Endothelial cell of umbilical vein (primary cell): ENCODE data around the gene NCOR1. TPM values are rescaled to one million over a fixed set of nuclear protein-coding genes. Genes with fewer than 3 reads are reported as not detected.

Experiments used
- BruUV-seq: library from RNA; stranded (reverse); fragments of 400-500 nt; replicated peaks from 2 replicates; lab custom pipeline; 2021; lab: Mats Ljungman, UMichigan
- CTCF ChIA-PET: fragments of 300-600, 350-600 bp; sonication (Branson Sonifier 250); formaldehyde crosslinking; loops from one replicate; lab custom pipeline; 2021; ENCODE audit warnings: antibody characterized with exemption, inconsistent platforms; lab: Charles Lee
- POLR2A ChIA-PET: fragments of 300-600, 350-600 bp; sonication (Branson Sonifier 250); formaldehyde crosslinking; loops from one replicate; lab custom pipeline; 2021; ENCODE audit warnings: antibody characterized with exemption, inconsistent platforms; lab: Charles Lee
- DNase-seq: peaks from one replicate; pipeline ENCODE4 v3.0.0-alpha.2; 2011; ENCODE audit warnings: low read depth, low spot score
- FAIRE-seq: peaks from 2 replicates; lab custom pipeline; 2011; peaks lifted over from hg19 to GRCh38; lab: Jason Lieb, UNC
- H2AFZ ChIP-seq: 2 replicates; pipeline ENCODE4 v1.6.0; 2012; ENCODE audit warnings: low read depth, low read length, control low read depth, inconsistent platforms
- H3K27ac ChIP-seq: 2 replicates; pipeline ENCODE4 v1.5.1; 2011; ENCODE audit warnings: low read depth, mild to moderate bottlenecking, control low read depth, low read length, moderate library complexity; ENCODE audit not compliant: insufficient read depth
- H3K27me3 ChIP-seq, 2 experiments: 2 replicates each; pipeline versions ENCODE4 v1.6.0 to v1.6.1; 2011; ENCODE audit warnings: low read length in 2 of 2, mixed read lengths in 1 of 2; ENCODE audit not compliant: control insufficient read depth in 2 of 2, insufficient read depth in 2 of 2
- H3K36me3 ChIP-seq, 2 experiments: 2 replicates in 1 of 2; 3 replicates in 1 of 2; pipeline ENCODE4 v1.5.1; 2011; ENCODE audit warnings: low read length in 2 of 2, mild to moderate bottlenecking in 1 of 2, moderate library complexity in 1 of 2; ENCODE audit not compliant: control insufficient read depth in 2 of 2, insufficient read depth in 2 of 2; ENCODE audit errors: extremely low read depth in 1 of 2
- H3K4me1 ChIP-seq: 3 replicates; pipeline ENCODE4 v1.5.1; 2011; ENCODE audit warnings: mild to moderate bottlenecking, low read length; ENCODE audit not compliant: control insufficient read depth, insufficient read depth; ENCODE audit errors: extremely low read depth
- H3K4me2 ChIP-seq: 2 replicates; pipeline ENCODE4 v1.6.1; 2011; ENCODE audit warnings: low read length, control low read depth, mixed read lengths; ENCODE audit not compliant: insufficient read depth
- H3K4me3 ChIP-seq, 3 experiments: fragments of 200-600 bp in 1 of 3; sonication (generic), shearing (Covaris generic) in 1 of 3; replicated peaks in 1 of 3; 2 replicates each; pipeline ENCODE4 v1.5.1; 2011 to 2016; ENCODE audit warnings: control low read depth in 3 of 3, low read length in 3 of 3, mild to moderate bottlenecking in 2 of 3, inconsistent platforms in 1 of 3, low read depth in 1 of 3, moderate library complexity in 1 of 3; ENCODE audit not compliant: insufficient read depth in 1 of 3
- H3K79me2 ChIP-seq: 2 replicates; pipeline ENCODE4 v1.6.0; 2012; ENCODE audit warnings: low read length, inconsistent platforms; ENCODE audit not compliant: control insufficient read depth, insufficient read depth
- H3K9ac ChIP-seq: replicated peaks from 2 replicates; pipeline ENCODE3; 2011; ENCODE audit warnings: low read length, control low read depth; ENCODE audit not compliant: insufficient read depth; ENCODE audit errors: extremely low read depth
- H3K9me1 ChIP-seq: replicated peaks from 3 replicates; pipeline ENCODE4 v1.6.0; 2011; ENCODE audit warnings: mild to moderate bottlenecking, low read length; ENCODE audit not compliant: control insufficient read depth, insufficient read depth; ENCODE audit errors: extremely low read depth
- H3K9me3 ChIP-seq: replicated peaks from 2 replicates; pipeline ENCODE4 v1.5.1; 2012; ENCODE audit warnings: low read length, inconsistent platforms; ENCODE audit not compliant: control insufficient read depth, insufficient read depth
- H4K20me1 ChIP-seq: replicated peaks from 2 replicates; pipeline ENCODE3; 2011; ENCODE audit warnings: mild to moderate bottlenecking, low read length; ENCODE audit not compliant: control insufficient read depth, insufficient read depth; ENCODE audit errors: extremely low read depth
- CTCF ChIP-seq, 2 donors: IDR thresholded peaks; 1 replicate in 1 of 2; 2 replicates in 1 of 2; pipeline ENCODE4 v1.5.1; 2011; ENCODE audit warnings: low read length in 2 of 2, mild to moderate bottlenecking in 2 of 2, moderate library complexity in 2 of 2, control low read depth in 1 of 2, inconsistent platforms in 1 of 2, low read depth in 1 of 2; ENCODE audit not compliant: insufficient read depth in 1 of 2; ENCODE audit errors: extremely low read depth in 1 of 2
- EZH2 ChIP-seq: IDR thresholded peaks from 2 replicates; pipeline ENCODE4 v1.6.1; 2012; ENCODE audit warnings: borderline replicate concordance, low read depth, mild to moderate bottlenecking, moderate library complexity, low read length, inconsistent platforms; ENCODE audit not compliant: severe bottlenecking
- FOS ChIP-seq: IDR thresholded peaks from 2 replicates; pipeline ENCODE4 v1.6.1; 2011; ENCODE audit warnings: mild to moderate bottlenecking, low read length, moderate library complexity, borderline replicate concordance; ENCODE audit not compliant: insufficient read depth
- GATA2 ChIP-seq: IDR thresholded peaks from 2 replicates; pipeline ENCODE4 v1.7.0; 2011; ENCODE audit warnings: low read depth, mild to moderate bottlenecking, moderate library complexity, mixed read lengths, low read length; ENCODE audit not compliant: insufficient read length, insufficient read depth
- MYC ChIP-seq: IDR thresholded peaks from one replicate; pipeline ENCODE4 v1.6.1; 2011; ENCODE audit warnings: mild to moderate bottlenecking, low read depth, low read length
- POLR2A ChIP-seq: IDR thresholded peaks from 2 replicates; pipeline ENCODE4 v1.6.1; 2012; ENCODE audit warnings: low read depth, mild to moderate bottlenecking, control low read depth, low read length
- POLR2AphosphoS5 ChIP-seq: IDR thresholded peaks from 2 replicates; pipeline ENCODE4 v1.6.1; 2012; ENCODE audit warnings: low read depth, mild to moderate bottlenecking, control low read depth, low read length, moderate library complexity; ENCODE audit not compliant: insufficient read depth
- dilution Hi-C: fragments of 300-500 bp; cut with MboI; formaldehyde crosslinking; loops from one replicate; pipeline ENCODE4 v1.15.0; 2019; ENCODE audit warnings: low sequenced_read_pairs; ENCODE audit not compliant: extremely low pct_ligation_motif_present
- intact Hi-C: fragments of 100-400 bp; cut with micrococcal nuclease; formaldehyde crosslinking; loops from one replicate; pipeline ENCODE4 v1.10.0; 2022
- polyA plus RNA-seq, 4 experiments: library from polyadenylated mRNA; depleted of rRNA in 3 of 4; stranded (reverse) in 3 of 4; unstranded in 1 of 4; fragments of >200 nt; gene quantifications; 2 replicates each; pipeline versions ENCODE4 v1.2.1 to v1.2.3, GENCODE V29; 2011 to 2012; ENCODE audit warnings: missing spikeins in 1 of 4
- small RNA-seq: library from RNA; depleted of rRNA; stranded (forward); fragments of <200 nt; gene quantifications from one replicate; pipeline ENCODE3, GENCODE V24; 2012; ENCODE audit warnings: low replicate concordance, low read depth; ENCODE audit not compliant: insufficient read depth, insufficient read length
- total RNA-seq: library from RNA; stranded (reverse); gene quantifications from 2 replicates; pipeline ENCODE4 v1.2.3, GENCODE V29; 2021
- TF ChIP-seq, protein P1 (sequence below): IDR thresholded peaks from 2 replicates; pipeline ENCODE4 v1.6.1; 2011; ENCODE audit not compliant: insufficient read depth, insufficient read length

The NCOR1 gene
- total and polyA plus RNA-seq, 2 donors (not counting 3 experiments of a cell fraction or from before 2014, with no cell fraction given), result 90.0 to 134 TPM

DNA sequence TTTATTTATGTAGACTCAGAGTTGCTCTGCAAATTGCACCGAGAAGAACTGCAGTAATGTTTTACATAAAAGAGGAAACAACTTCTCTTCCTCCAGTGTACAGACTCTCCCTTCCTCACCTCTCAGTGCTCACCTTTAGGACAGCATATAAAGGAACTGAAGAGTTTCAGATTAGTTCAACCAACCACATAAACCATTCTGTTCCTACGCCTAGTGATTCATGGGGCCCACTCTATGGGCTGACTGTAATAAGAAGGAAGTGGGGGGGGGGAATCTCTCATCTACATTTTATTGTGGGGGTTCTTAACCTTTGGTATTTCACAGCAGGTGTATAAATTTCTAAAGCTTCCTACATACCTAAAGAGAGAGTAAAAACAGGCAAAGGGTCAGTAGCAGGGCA, 234.1 kb downstream of the NCOR1 start:
- FAIRE-seq (no peak), DNase-seq (no peak)
- H3K4me3 ChIP-seq, result no peak overlapping the region
- no peak overlapping the region for H3K4me2 ChIP-seq
- no peaks in the 10 kb centered on the region for H3K9me1 ChIP-seq
- no peak overlapping the region for H3K9ac ChIP-seq
- intact Hi-C loops (no loop called here), dilution Hi-C loops (no loop called here)
- TF ChIP-seq GATA2 (no peak), POLR2A (no peak), CTCF (IDR thresholded peaks at IDR 0.05; ENCODE audit: extremely low read depth in 1 of 2, insufficient read depth in 1 of 2, low read depth in 1 of 2, low read length in 2 of 2) (no peak), EZH2 (no peak), POLR2AphosphoS5 (no peak), MYC (no peak), FOS (no peak)
- TF ChIP-seq, protein P1, sequence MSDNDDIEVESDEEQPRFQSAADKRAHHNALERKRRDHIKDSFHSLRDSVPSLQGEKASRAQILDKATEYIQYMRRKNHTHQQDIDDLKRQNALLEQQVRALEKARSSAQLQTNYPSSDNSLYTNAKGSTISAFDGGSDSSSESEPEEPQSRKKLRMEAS, result no peak
- POLR2A ChIA-PET, result no interaction called here
- CTCF ChIA-PET, result interaction anchor here (1.0 to 2.5 kb wide), 3 partner anchors 15 to 36 kb away, joined by 3 to 9 read pairs (median 5); partner anchors contain the start of genes ADORA2B and ZSWIM7
- H3K9me3 ChIP-seq, result no peaks in the 10 kb centered on the region
- no peak overlapping the region for H2AFZ ChIP-seq
- H3K36me3 ChIP-seq, result peaks cover 6 to 10% of the 10 kb centered on the region in 2 experiments
- no peaks in the 10 kb centered on the region for H3K27me3 ChIP-seq
- no TSS peak for BruUV-seq
- no peaks in the 10 kb centered on the region for H4K20me1 ChIP-seq
- H3K79me2 ChIP-seq, result no peaks in the 10 kb centered on the region
- peaks cover 22% of the 10 kb centered on the region for H3K4me1 ChIP-seq
- H3K27ac ChIP-seq, result peak overlapping the region; percentile 57

Small RNA genes within 50 kb of the gene (small RNA-seq; reads per million reads assigned to genes)
- gene RNU6-314P (not detected), gene RNU6-862P (3.3 reads per million, percentile 21 among the genes with 10 or more reads in this experiment)

Other genes starting within 250 kb of the NCOR1 start
- gene ZSWIM7, start 215.8 kb downstream of the NCOR1 start, total RNA-seq, result 18.0 and 21.9 TPM in 2 replicates
- 33.8 and 38.9 TPM in 2 replicates for gene ZSWIM7, start 215.8 kb downstream of the NCOR1 start, polyA plus RNA-seq
- 32.8 and 33.3 TPM in 2 replicates for gene TTC19, start 215.7 kb downstream of the NCOR1 start, total RNA-seq
- 7.6 and 7.8 TPM in 2 replicates for gene TTC19, start 215.7 kb downstream of the NCOR1 start, polyA plus RNA-seq
- gene PIGL, start 1.7 kb upstream of the NCOR1 start, total RNA-seq, result 28.0 and 28.6 TPM in 2 replicates
- gene PIGL, start 1.7 kb upstream of the NCOR1 start, polyA plus RNA-seq, result 40.8 and 40.9 TPM in 2 replicates
- 41.6 and 44.0 TPM in 2 replicates for gene CENPV, start 137.9 kb upstream of the NCOR1 start, total RNA-seq
- gene CENPV, start 137.9 kb upstream of the NCOR1 start, polyA plus RNA-seq, result 29.9 and 38.2 TPM in 2 replicates
- gene UBB, start 165.6 kb upstream of the NCOR1 start, total RNA-seq, result 1,183 and 1,294 TPM in 2 replicates
- gene UBB, start 165.6 kb upstream of the NCOR1 start, polyA plus RNA-seq, result 1,282 and 1,683 TPM in 2 replicates
- gene TRPV2, start 200.0 kb upstream of the NCOR1 start, total RNA-seq, result 6.7 and 10.6 TPM in 2 replicates
- 3.3 and 4.2 TPM in 2 replicates for gene TRPV2, start 200.0 kb upstream of the NCOR1 start, polyA plus RNA-seq